GM19099 (cell line): ENCODE measurements around the gene TMTC1.

Experiments
- POLR2A ChIP-seq: IDR thresholded peaks from 3 replicates; pipeline ENCODE4 v1.6.1; 2011; ENCODE audit warnings: low read depth; ENCODE audit not compliant: insufficient read length; ENCODE audit errors: extremely low read depth

The TMTC1 gene

GRCh38 chr12:29782871-29783772 is 620 bp downstream of the TMTC1 start:
- TF ChIP-seq POLR2A = no peak

GRCh38 chr12:29782285-29782870 is 1.4 kb downstream of the TMTC1 start:
- TF ChIP-seq POLR2A = no peak

GRCh38 chr12:29781705-29782266 is 2.0 kb downstream of the TMTC1 start:
- no peak for TF ChIP-seq POLR2A

GRCh38 chr12:29781188-29781587 is 2.6 kb downstream of the TMTC1 start:
- TF ChIP-seq POLR2A = no peak

- TF ChIP-seq POLR2A = no peak
Observed at GRCh38 chr12:29780084-29780483, 3.7 kb downstream of the TMTC1 start.

- TF ChIP-seq POLR2A = no peak
Observed at GRCh38 chr12:29778531-29778930, 5.2 kb downstream of the TMTC1 start.

- no peak for TF ChIP-seq POLR2A
Observed at GRCh38 chr12:29773076-29773475, 10.7 kb downstream of the TMTC1 start.

- TF ChIP-seq POLR2A = no peak
Observed at GRCh38 chr12:29771786-29772185, 12.0 kb downstream of the TMTC1 start.

GRCh38 chr12:29771165-29771564 is 12.6 kb downstream of the TMTC1 start:
- TF ChIP-seq POLR2A = no peak

- TF ChIP-seq POLR2A = no peak
Observed at GRCh38 chr12:29769162-29769858, 14.4 kb downstream of the TMTC1 start.

- no peak for TF ChIP-seq POLR2A
Observed at GRCh38 chr12:29768372-29768771, 15.4 kb downstream of the TMTC1 start.

- no peak for TF ChIP-seq POLR2A
Observed at GRCh38 chr12:29763301-29763683, 20.4 kb downstream of the TMTC1 start.

GRCh38 chr12:29762637-29763300 is 21.0 kb downstream of the TMTC1 start:
- no peak for TF ChIP-seq POLR2A

- TF ChIP-seq POLR2A = no peak
Observed at GRCh38 chr12:29759950-29760349, 23.8 kb downstream of the TMTC1 start.

GRCh38 chr12:29756741-29757390 is 26.9 kb downstream of the TMTC1 start:
- TF ChIP-seq POLR2A = no peak
